GM20431 (cell line): ENCODE results near the gene CUBN.

ENCODE experiments used
- in situ Hi-C: fragments of 300-500 bp; cut with MseI, MboI; formaldehyde crosslinking; loops from one replicate; pipeline ENCODE4 v1.15.0; 2020; ENCODE audit warnings: low sequenced_read_pairs; ENCODE audit not compliant: unreplicated experiment

Gene CUBN

DNA sequence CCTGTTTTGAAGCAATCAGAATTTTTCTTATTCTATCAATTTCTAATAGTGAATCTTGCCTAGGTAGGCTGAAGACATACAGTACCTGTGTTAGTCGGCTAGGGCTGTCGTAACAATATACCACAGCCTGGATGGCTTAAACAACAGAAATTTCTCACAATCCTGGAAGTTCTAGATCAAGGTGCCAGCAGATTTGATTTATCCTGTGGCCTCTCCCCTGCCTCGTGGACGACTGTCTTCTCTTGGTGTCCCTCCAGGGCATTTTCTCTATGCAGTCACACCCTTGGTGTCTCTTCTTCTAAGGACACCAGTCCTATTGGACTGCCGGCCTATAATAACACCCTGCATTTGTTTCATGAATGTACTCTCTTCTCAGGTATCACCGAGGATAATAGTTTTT is 310.6 kb downstream of the CUBN start:
- in situ Hi-C loops = no loop called here

DNA sequence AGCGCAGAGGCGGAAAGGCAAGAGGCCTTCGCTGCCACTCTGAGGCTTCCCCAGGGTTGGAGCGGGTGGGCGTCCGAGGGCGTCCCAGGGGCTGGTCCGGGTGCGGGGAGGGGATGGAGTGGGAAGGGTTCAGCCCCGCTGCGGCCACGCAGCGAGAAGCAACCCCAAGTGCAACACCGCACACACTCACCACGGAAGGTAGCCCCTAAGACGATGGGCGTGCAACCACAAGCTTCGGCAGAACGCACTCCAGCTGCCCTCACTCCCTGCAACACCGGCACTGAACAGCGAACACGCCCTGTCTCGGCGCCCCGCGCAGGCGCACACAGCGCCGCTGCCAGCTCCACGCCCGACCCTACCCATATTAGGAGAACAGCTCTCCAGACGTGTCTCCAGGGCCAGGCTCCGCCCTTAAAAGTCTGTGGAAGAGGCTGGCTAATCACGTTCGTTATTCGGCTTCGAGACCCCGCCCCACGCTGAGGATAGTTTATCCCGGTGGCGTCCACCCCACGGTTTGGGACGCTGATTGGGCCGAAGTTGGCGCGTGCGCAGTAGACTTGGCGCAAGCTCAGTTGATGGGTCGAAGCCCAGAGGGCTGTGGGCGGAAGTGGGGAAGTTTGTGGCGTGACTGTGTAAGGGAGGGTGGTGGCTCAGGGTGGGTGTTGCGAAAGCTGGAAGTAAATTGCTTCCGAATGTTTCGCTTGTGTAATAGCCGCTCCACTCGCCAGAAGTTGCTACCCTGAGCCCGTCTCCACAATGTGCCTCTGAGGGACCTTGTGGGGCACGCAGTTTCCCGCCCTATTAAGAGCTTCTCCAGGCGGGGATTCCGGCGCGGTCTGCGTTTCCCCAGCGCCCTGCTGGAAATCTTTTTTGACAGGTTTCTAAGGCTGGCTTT is 312.2 kb downstream of the CUBN start, which contains the start of gene RSU1:
Gene RSU1, minus strand, starts transcription at position 300 of the 895 bp plus-strand sequence. CDS start 343 bp downstream, outside the sequence.
- in situ Hi-C loops = no loop called here

DNA sequence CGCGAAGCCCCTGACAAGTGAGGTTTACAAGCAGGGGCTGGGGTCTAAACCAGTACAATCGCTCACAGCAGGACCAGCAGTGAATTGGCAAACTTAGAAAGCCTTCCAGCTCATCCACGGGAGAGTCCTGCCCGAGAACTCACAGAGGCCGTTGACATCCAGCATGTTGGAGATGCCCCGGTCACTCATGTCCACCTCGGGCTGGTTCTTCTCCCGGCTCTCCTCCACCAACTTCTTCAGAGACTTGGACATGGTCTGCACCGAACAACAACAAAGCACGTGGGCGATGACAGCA is 312.8 kb downstream of the CUBN start:
- in situ Hi-C loops = no loop called here

DNA sequence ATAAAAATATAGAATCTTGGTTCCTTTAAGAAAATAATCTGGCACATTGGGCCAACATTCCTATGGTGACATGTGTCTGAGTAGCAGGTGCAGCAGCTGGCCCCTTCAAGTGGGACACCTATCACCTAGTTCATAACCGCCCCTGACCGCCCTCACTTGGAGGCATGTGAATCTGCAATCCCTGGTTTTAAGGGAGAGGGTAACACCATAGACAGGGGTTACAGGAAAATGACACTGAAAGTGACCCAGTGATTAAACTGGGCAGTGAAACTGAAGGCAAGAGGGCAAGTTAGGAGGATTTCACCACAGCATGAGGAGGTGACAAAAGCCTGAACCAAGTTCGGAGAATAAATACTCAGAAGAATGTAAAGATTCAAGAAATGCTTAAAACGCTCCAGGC is 313.4 kb downstream of the CUBN start:
- in situ Hi-C loops = no loop called here

DNA sequence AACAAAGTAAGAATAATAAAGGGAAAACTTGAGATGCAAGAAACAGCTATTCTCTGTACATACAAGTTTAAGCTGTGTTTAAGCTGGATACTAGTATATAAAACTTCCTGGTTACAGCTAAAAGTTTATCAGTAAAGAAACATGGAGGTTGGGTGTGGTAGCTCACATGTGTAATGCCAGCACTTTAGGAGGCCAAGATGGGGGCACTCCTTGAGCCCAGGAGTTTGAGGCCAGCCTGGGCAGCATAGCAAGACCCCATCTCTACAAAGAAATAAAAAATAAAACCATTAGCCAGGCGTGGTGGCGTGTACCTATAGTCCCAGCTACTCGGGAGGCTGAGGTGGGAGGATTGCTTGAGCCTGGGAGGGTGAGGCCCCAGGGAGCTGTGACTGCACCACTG is 315.6 kb downstream of the CUBN start:
- in situ Hi-C loops = no loop called here

DNA sequence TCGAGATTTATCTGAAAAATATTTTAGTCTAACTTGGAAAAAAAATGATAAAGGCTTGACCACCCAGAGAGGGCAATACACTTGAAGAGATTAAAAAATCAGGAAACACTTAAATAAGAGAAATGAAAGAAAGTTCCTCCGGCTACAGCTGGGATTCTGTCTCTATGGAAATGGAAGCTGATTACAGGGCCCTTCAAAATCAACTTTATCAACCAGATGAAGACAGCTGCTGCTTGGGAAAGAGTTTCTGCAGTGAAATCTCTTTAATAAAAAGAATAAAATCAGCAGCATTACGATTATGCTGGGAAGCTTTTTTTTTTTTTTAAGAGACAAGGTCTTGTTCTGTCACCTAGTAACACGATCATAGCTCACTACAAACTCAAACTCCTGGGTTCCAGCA is 316.9 kb downstream of the CUBN start:
- in situ Hi-C loops = no loop called here

DNA sequence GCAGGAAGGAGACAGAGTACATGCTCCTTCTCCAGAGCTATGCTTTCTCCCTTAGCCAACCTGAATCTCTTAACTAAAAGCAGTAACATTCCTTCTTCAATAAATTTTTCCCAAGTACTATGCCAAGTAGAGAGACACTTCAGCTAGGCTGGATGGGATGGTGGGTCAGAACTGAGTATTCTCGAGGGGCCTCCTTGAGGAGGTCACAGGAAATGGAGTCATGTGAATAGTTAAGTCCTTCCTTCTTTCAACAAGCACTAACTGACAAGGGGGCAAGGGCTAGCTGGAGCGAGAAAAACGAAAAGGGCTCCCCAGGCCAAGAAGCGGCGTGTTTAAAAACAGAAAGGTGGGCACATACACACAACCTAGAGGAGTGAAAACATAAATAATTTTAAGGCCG is 317.8 kb downstream of the CUBN start:
- in situ Hi-C loops = no loop called here

DNA sequence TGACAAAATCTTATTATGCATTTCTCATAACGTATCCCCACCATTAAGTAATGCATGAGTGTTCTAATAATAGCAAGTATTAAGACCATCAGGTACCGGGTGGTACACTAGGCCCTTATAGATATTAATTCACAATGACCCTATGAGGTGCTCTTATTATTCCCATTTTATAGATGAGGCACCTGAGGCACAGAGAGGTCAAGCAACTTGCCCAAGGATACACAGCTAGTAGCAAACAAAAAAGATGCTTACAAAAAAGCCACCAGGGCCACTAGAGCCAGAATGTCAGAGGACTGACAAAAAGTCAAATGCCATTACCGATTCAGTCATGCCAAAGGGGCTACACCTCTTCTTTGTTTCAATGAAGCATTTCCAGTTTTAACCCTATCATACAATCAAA is 318.3 kb downstream of the CUBN start:
- in situ Hi-C loops = no loop called here

DNA sequence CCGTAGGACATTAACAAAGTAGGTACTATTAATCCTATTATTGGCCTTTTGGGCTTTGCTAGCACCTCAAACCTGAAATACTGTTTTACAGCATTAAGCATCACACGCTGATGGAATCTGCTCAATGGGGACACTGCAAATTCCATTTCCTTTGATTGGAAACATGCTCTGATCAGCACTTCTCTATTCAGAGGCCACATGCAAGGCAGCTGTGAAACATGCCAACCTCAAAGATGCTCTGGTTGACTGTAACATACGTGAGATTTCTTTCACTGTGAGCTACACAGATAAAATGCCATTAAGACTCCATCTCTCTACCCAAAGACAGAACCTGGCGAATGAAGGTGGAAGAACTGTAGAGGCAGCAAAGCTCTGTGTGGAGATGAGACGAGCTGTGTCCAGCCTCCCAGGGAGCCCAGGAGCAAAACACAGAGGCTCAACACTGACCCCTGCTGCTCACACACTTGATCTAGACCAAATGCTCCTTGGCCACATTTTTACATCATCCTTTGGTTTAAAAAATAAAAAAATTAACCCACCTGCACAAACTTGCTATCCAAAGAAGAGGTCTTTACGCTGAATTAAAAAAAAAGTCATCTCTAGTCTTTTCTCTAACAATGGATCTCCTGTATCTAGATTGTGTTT is 320.4 kb downstream of the CUBN start:
- in situ Hi-C loops = no loop called here

DNA sequence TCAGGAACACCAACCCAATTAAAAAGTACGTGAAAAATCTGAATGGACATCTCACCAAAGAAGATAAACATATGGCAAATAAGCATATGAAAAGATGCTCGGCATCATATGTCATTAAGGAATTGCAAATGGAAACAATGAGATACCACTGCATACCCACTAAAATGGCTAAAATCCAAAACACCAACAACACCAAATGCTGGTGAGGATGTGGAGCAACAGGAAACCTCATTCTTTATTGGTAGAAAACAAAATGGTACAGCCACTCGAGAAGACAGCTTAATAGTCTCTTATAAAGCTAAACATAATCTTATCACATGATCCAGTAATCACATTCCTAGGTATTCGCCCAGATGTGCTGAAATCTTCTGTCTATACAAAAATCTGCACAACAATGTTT is 325.5 kb downstream of the CUBN start:
- in situ Hi-C loops = no loop called here

DNA sequence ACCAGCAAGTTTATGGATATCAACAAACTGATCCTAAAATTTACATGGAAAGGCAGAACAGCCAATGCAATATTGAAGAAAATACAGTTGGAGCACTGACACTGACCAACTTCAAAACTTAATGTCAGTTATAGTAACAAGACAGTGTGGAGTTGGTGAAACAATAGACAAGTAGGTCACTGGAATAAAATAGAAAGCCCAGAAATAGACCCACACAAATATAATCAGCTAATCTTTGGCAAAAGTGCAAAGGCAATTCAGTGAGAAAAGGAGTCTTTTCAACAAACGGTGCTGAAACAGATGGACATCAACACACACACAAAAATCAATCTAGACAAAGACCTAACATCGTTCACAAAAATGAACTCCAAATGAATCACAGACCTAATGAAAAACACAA is 326.1 kb downstream of the CUBN start:
- in situ Hi-C loops = no loop called here

DNA sequence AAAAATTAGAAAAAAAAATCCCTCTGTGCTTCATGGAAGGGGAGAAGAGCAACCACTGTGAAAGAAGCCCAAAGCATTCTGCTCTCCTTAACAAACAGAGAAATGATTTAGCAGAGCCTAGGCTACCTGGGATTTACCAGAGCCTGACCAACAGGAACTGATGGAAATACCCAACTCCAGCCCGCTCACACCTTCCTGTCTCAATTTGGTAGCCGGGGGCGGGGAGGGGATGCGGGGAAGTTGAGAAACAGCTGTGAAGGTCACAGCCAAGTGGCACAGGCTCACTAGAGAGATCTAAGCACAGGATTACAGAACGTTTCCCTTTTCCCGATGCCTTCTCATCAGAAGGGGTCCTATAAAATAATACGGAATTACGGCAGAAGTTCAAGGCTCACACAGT is 330.0 kb downstream of the CUBN start:
- in situ Hi-C loops = loop anchor here (25.0 kb wide), 1 partner anchor 912 kb away; no protein-coding TSS in a partner anchor

DNA sequence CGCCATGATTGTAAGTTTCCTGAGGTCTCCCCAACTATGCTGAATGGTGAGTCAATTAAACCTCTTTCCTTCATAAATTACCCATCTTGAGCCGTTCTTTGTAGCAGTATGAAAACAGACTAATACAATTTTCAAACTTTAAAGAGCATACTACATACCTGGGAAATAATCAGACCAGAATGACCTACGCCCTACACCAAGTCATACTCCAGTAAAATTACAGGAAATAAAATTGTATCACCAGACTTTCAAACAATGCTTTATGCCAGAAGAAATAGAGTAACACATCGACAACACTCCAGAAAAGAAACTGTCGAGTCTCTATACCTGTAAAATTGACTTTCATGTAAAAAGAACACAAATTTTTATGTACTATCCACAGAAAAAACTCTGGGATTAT is 331.0 kb downstream of the CUBN start:
- in situ Hi-C loops = loop anchor here (25.0 kb wide), 1 partner anchor 911 kb away; no protein-coding TSS in a partner anchor

DNA sequence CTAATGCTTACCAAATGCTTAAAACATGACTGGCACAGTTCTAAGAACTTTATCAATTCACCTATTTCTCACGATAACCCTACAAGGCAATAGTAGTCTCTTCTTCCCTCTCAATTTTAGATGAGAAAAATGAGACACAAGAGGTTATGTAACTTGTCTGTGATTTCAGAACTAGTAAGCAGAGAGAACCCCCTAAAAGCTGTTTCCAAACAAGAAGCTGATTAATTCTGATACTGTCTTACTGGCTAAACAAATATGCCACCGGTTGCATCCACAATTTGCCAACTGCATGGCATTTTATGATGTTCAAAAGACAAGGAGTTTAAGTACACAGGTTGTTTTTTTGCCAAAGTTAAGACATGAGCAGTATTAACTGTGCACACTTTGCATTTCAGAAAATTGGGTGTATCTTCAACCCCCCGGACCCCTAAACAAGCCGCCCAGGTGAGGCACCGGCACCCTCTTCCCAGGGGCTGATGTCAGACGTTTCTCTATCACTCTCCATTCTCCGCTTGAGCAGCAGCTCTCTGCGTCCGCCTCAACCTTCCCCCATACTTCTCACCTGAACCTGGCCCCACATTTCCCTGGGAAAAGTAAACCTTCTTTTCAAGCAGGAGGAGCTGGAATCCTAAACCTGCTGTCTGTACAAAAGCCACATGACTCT is 334.1 kb downstream of the CUBN start:
- in situ Hi-C loops = loop anchor here (25.0 kb wide), 1 partner anchor 908 kb away; no protein-coding TSS in a partner anchor

DNA sequence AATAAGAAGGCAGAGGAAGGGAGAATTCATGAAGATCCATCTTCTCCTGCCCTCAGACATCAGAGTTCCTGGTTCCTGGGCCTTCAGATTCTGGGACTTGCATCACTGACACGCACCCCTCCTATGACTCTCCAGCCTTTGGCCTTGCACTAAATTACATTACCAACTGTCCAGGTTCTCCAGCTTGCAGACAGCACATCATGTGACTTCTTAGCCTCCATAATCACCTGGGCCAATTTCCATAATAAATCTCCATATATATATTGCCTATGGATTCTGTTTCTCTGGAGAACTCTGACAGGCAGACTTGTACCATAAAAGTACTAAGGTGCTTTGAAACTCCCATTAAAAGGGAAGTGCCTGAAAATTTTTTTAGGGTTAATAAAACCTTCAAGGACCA is 335.6 kb downstream of the CUBN start:
- in situ Hi-C loops = loop anchor here (25.0 kb wide), 1 partner anchor 907 kb away; no protein-coding TSS in a partner anchor

DNA sequence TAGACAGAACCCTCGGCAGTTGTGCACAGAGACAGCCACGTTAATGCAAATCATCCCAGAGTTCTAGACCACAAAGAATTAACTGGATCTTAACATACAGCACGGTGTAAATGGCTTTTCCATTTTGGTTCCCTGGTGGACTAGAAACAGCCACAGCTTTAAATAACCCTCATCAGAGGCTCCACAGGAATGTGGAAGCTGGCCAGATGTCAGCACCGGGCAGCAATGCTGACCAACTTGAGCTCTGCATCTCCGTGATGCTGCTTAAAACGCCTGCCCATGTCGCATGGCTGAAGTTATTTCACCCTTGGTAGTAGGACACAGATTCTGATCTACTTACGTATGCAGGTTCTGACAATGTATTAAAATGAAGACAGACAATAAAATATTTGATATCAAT is 336.9 kb downstream of the CUBN start:
- in situ Hi-C loops = loop anchor here (25.0 kb wide), 1 partner anchor 905 kb away; no protein-coding TSS in a partner anchor

DNA sequence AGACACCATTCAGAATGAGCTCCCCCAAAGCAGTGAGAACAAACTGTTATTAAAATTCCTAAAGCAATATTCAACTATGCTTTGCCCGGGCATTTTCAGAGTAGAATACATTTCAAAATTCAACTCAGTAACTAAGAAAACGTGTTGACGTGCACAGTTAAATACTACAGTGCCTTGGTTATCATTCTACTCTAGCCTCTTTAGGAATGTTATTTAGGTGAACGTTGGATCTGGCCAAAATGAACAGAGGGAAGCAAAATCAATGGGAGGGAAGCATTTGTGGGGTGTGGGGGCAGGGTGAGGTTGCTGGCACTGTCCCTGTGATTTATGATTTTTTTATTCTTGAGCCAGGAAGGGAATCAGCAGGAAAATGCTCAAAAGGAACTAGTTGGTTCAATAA is 339.8 kb downstream of the CUBN start:
- in situ Hi-C loops = loop anchor here (25.0 kb wide), 1 partner anchor 902 kb away; no protein-coding TSS in a partner anchor

DNA sequence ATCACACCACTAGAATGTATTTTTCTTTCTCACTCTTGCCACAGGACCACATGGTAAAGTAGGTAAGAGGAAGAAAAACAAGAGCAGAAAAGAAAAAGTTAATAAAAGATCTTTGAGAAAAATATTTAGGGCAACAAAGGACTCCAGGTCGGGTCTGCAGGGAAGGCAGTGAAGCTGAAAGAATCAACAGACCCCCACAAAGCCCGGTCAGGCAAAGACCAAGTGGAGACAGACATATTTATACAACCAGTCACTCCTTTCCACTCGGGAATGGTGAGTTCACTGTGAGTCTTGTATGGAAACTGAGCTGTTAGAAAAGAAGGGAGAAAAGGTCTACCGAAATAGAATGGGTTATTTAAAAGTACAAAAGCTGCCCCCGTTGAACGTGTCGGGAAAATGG is 340.4 kb downstream of the CUBN start:
- in situ Hi-C loops = loop anchor here (25.0 kb wide), 1 partner anchor 902 kb away; no protein-coding TSS in a partner anchor

DNA sequence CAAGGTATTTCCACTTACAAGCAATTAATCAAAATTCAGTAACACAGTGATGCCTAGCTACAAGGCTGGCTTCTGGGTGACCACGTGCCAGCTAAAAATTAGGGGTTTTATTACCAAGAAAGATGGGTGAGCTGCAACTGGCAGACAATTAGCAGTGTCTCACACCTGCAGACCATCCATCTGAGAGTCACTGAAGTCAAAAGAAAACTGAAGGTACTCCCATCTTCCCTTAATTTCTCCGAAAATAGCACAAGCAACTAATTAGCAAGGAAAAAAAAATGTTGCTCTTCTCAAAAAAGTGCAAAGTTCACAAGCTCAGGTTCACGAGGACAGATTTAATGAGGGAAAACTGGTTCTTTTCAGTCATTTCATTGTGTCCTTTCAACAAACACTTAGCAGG is 340.8 kb downstream of the CUBN start:
- in situ Hi-C loops = loop anchor here (25.0 kb wide), 1 partner anchor 901 kb away; no protein-coding TSS in a partner anchor

DNA sequence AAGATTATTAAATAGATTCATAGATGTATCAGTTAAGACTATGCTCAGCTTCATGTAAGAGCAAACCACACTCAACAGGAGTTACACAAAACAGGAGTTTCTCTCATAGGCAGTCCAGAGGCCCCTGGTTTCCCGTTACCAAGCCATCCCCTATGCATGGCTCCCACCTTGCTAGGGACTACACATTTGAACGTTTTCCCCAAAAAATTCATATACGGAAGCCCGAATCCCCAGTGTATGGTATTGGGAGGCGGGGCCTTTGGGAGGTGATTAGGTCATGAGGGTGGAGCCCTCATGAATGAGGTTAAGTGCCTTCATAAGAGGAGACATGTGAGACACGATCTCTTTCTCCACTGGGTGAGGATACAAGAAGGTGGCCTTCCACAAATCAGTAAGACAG is 341.5 kb downstream of the CUBN start:
- in situ Hi-C loops = loop anchor here (25.0 kb wide), 1 partner anchor 901 kb away; no protein-coding TSS in a partner anchor
